Measurements from ENCODE around the gene SPRY4. TPM values are rescaled to one million over a fixed set of nuclear protein-coding genes. Genes with fewer than 3 reads are reported as not detected.
"Not testable (repeated sequence)": the region's sequence is repeated elsewhere in the genome, so short reads cannot be mapped to it uniquely, and the experiment has no call there.

Gene SPRY4
- total RNA-seq, 1 donor from 2014 or later, result 11.6 TPM

- DNase-seq (ENCODE audit: low read depth), result not testable (repeated sequence)
These were observed 60.7 kb downstream of the SPRY4 start for GRCh38 chr5:142264084-142264483.

GRCh38 chr5:142263346-142263745 lies 61.5 kb downstream of the SPRY4 start:
- no peak for DNase-seq (ENCODE audit: low read depth)

- no peak for DNase-seq (ENCODE audit: low read depth)
These were observed 62.1 kb downstream of the SPRY4 start for GRCh38 chr5:142262683-142263082.

Other genes with a start within 250 kb of the SPRY4 start
- 57.2 and 59.8 TPM in 2 replicates for gene NDFIP1, start 216.2 kb downstream of the SPRY4 start, total RNA-seq